Mucosa of descending colon (tissue), 3 donors: ENCODE data around the gene CCSER1. TPM values are rescaled to one million over a fixed set of nuclear protein-coding genes. Genes with fewer than 3 reads are reported as not detected.

Source experiments
- ATAC-seq: fragments of 200-7000 bp; cut with Tn5 transposase; one replicate; pipeline ENCODE4 v1.9.1; 2020; ENCODE audit warnings: mild to moderate bottlenecking, moderate library complexity
- DNase-seq, 3 donors: peaks; one replicate each; pipeline ENCODE4 v3.0.0-alpha.2; 2020
- H3K36me3 ChIP-seq: fragments of 200-600 bp; one replicate; pipeline ENCODE4 v1.8.0; 2021; ENCODE audit warnings: low read depth, mild to moderate bottlenecking
- H3K4me1 ChIP-seq: fragments of 200-600 bp; one replicate; pipeline ENCODE4 v1.8.0; 2021; ENCODE audit warnings: low read depth, mild to moderate bottlenecking
- H3K4me3 ChIP-seq: fragments of 200-600 bp; one replicate; pipeline ENCODE4 v1.8.0; 2021; ENCODE audit warnings: mild to moderate bottlenecking
- H3K9me3 ChIP-seq: fragments of 200-600 bp; one replicate; pipeline ENCODE4 v1.8.0; 2021; ENCODE audit warnings: mild to moderate bottlenecking
- CTCF ChIP-seq: fragments of 200-600 bp; IDR thresholded peaks from one replicate; pipeline ENCODE4 v1.8.0; 2022; ENCODE audit warnings: antibody characterized with exemption, mild to moderate bottlenecking
- intact Hi-C, 2 donors: fragments of 100-400 bp; cut with DNase I in 1 of 2; cut with micrococcal nuclease in 1 of 2; formaldehyde crosslinking; loops; one replicate each; pipeline versions ENCODE4 v1.11.0 to v1.11.1; 2022; cut with DNase I, micrococcal nuclease
- total RNA-seq, 3 donors: library from RNA; stranded (reverse); fragmentation: NEBNext Ultra II Directional in 2 of 3; extraction: Animal tissue kit (Norgen Biotek cat#: 25700) in 2 of 3; gene quantifications; one replicate each; pipeline versions ENCODE4 v1.2.1 to v1.2.4, GENCODE V29; 2021 to 2023
- donor health status: DM: no; HTN: no; CAD: no; lungs with moderate emphysema.
- donor health status: DM: no; HTN: no; CAD: no.
- donor health status: DM: no; HTN: yes; CAD: no.

CCSER1 gene
- total RNA-seq, 3 donors from 2014 or later = 11.1 to 32.4 (median 13.3) TPM

GRCh38 chr4:90445380-90445779 lies 318.2 kb downstream of the CCSER1 start:
- no peak for DNase-seq
- intact Hi-C loops = no loop called here
- Histone ChIP-seq H3K9me3 (no peaks in the 10 kb centered on the region), H3K4me3 (no peak overlapping the region), H3K36me3 (no peaks in the 10 kb centered on the region), H3K4me1 (no peaks in the 10 kb centered on the region)
- no peak for ATAC-seq
- no peak for TF ChIP-seq CTCF

- H3K36me3 ChIP-seq = no peaks in the 10 kb centered on the region
- no peaks in the 10 kb centered on the region for H3K4me1 ChIP-seq
- TF ChIP-seq CTCF = no peak
- H3K4me3 ChIP-seq = no peak overlapping the region
- ATAC-seq = no peak
- H3K9me3 ChIP-seq = no peaks in the 10 kb centered on the region
- intact Hi-C loops = no loop called here
- DNase-seq = no peak
These were observed 322.4 kb downstream of the CCSER1 start for GRCh38 chr4:90449626-90450025.

GRCh38 chr4:90456891-90457290 lies 329.7 kb downstream of the CCSER1 start:
- intact Hi-C loops = no loop called here
- DNase-seq = no peak
- no peak for TF ChIP-seq CTCF
- H3K9me3 ChIP-seq = peaks cover 18% of the 10 kb centered on the region
- no peaks in the 10 kb centered on the region for H3K4me1 ChIP-seq
- H3K4me3 ChIP-seq = no peak overlapping the region
- H3K36me3 ChIP-seq = no peaks in the 10 kb centered on the region
- ATAC-seq = no peak

GRCh38 chr4:90457817-90458216 lies 330.6 kb downstream of the CCSER1 start:
- DNase-seq = no peak
- no peak overlapping the region for H3K4me3 ChIP-seq
- ATAC-seq = no peak
- no peaks in the 10 kb centered on the region for H3K36me3 ChIP-seq
- no peak for TF ChIP-seq CTCF
- intact Hi-C loops = no loop called here
- peaks cover 18% of the 10 kb centered on the region for H3K9me3 ChIP-seq
- no peaks in the 10 kb centered on the region for H3K4me1 ChIP-seq

- Histone ChIP-seq H3K36me3 (no peaks in the 10 kb centered on the region), H3K4me1 (no peaks in the 10 kb centered on the region), H3K9me3 (peaks cover 18% of the 10 kb centered on the region), H3K4me3 (no peak overlapping the region)
- ATAC-seq (no peak), DNase-seq (no peak)
- intact Hi-C loops = no loop called here
- no peak for TF ChIP-seq CTCF
These were observed 331.4 kb downstream of the CCSER1 start for GRCh38 chr4:90458576-90458975.

- intact Hi-C loops = no loop called here
- Histone ChIP-seq H3K4me3 (no peak overlapping the region), H3K4me1 (no peaks in the 10 kb centered on the region), H3K9me3 (no peaks in the 10 kb centered on the region), H3K36me3 (no peaks in the 10 kb centered on the region)
- DNase-seq = no peak
- no peak for TF ChIP-seq CTCF
- ATAC-seq = no peak
These were observed 347.3 kb downstream of the CCSER1 start for GRCh38 chr4:90474484-90474883.
